Measurements from ENCODE around the gene LIX1.
"Not testable (repeated sequence)": the region's sequence is repeated elsewhere in the genome, so short reads cannot be mapped to it uniquely, and the experiment has no call there.

Gene LIX1

DNA sequence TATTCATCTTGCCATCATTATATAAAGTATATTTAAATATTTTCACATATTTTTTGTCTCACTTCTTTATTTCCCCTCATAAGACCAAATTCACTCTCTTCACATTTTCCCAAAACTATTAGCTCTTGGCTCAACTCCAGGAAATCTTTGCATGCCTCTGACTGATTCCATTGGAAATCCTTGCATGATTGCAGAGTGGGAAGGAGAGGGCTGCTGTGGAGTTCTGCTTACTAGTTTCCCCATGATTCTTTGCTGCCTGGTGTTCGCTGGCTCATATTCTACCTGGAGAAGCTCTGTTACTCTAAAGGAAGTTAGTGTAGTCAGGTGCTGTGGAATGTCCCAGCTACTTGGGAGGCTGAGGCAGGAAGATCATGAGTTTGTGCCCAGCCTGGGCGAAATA lies 41.9 kb downstream of the LIX1 start:
- DNase-seq, result no peak

DNA sequence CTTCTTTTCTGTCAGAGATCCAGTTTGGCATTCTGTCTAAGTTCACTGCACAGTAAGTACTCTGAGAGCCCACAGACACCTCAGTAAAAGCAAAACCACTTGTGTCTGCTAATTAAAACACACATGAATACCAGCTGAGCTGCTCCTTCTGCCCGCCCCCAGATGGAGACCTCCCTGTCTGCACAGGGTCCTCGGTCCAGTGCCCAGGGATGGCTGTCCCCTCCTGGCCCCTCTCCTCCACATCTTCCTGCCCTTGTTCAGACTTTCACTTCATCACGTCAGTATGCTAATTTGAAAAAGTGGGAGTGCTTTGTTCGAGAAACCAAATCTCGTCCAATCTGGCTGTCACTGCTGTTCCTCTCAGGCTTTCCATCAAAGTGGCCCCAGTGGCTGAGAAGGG lies 43.5 kb downstream of the LIX1 start:
- no peak for DNase-seq

DNA sequence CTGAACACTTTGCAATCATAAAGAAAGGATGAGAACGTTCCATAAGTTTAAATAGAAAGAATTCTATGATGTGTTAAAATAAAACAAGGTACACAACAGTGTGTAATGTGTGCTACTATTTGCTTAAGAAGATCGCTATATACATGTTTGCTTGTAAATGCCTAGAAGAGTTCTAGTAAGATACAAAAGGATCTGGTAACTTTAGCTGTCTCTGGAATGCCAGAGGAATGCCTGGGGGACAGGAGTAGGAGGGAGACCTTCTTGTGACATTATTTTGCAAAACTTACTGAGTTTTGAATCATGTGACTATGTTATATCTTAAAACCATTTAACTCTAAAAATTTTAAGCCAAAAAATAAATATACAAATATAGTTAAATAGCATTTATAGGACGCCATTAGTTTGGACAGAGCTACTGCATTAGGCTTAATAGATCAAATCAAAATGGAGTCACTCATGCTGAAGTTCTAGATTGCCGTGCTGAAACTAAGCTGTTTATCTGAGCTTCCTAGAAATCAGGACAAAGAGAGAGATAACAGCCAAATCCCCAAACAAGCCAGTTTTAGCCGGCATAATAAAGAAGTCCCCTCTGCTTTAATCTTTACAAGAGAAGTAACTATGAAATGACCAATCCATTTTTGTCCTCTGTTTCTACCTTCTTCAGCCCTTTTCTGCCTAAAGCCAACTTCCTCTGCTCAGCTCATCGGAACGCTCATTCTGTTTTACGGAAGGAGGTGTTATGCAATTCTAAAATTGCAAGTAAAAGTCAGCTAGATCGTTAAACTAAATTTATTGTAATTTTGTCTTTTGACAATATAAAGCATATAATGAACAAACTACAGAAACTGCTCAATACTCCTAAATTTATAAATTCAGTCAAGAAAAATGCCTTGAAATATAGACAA lies 44.8 kb downstream of the LIX1 start:
- no peak for DNase-seq

DNA sequence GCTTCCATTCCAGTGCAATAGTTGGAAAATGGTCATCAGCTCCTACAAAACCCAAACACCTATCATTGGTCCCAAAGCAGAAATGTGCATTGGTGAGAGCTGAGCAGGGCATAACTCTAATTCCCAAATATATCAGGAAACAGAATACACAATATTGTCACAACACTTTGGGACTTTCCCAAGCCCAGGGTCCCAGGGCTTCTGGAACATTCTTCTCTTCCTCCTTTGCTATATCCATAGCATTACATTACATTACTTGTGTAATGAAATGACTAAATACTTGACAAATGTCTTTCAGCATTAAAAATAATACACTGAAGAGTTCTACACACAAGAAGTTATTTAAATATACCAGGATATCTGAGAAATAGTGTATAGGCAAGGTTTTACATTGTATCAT lies 45.6 kb downstream of the LIX1 start:
- DNase-seq, result no peak

DNA sequence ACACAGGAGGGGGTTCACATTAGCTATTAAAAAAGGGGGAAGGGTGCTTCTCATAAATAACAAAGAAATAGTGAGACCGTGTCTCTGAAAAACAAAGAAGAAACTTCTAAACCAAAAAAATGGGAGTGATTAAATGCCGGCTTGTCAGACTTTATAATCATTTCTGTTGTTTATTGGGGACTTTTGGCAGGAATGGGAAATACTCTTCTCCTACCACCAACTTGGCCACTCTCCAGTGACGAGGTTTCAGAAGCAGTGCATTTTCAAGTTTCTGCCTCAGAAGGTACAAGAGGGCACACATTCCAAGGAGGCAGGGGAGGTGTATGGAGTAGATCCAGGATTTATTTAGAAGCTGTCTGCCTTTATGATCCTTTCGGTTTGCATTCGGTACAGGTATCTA lies 46.2 kb downstream of the LIX1 start:
- no peak for DNase-seq

DNA sequence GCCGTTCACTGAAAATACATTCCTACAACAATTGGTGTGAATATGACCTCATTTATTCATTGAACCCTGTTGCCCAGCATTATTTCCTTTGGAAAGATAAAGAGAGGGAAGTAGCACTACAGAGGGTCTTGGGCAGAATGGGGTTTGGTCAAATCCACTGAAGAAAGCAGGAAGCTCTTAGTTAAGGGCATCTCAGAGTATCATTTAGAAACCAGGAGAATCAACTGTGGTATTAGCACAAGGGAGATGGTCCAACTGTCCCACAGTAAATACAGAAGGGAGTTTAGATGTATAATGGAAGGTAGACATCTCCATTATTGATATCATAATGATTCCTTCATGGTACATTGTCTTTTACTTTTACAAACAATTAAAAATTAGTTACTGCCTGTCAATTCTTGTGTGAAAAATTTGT lies 47.1 kb downstream of the LIX1 start:
- DNase-seq, result no peak

GRCh38 chr5:97094579-97095317 lies 47.7 kb downstream of the LIX1 start:
- DNase-seq, result no peak

- no peak for DNase-seq
These were observed 49.2 kb downstream of the LIX1 start for GRCh38 chr5:97093193-97093592.

GRCh38 chr5:97090944-97091343 lies 51.5 kb downstream of the LIX1 start:
- no peak for DNase-seq

GRCh38 chr5:97089149-97089801 lies 53.1 kb downstream of the LIX1 start:
- DNase-seq, result no peak

- no peak for DNase-seq
These were observed 53.6 kb downstream of the LIX1 start for GRCh38 chr5:97088774-97089148.

DNA sequence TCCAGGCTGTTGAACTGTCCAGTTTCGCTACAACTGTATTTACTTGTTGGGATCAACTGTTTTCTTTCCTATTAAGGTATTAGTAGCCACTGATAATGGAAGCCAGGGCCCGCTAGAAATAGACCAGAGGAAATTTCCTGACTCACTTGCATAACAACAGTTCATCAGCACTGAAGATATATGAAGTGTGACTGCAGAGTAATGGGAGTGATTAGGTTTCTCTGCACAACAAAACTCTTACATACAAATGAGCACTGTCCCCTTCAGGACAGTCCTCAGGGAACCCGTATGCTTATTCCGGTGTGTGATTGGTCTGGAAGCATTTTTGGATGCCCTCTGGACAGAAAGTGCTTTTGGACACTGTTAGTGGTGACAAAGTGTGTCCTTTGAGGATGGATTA lies 55.3 kb downstream of the LIX1 start:
- no peak for DNase-seq

GRCh38 chr5:97085459-97086181 lies 56.8 kb downstream of the LIX1 start:
- DNase-seq, result no peak

DNA sequence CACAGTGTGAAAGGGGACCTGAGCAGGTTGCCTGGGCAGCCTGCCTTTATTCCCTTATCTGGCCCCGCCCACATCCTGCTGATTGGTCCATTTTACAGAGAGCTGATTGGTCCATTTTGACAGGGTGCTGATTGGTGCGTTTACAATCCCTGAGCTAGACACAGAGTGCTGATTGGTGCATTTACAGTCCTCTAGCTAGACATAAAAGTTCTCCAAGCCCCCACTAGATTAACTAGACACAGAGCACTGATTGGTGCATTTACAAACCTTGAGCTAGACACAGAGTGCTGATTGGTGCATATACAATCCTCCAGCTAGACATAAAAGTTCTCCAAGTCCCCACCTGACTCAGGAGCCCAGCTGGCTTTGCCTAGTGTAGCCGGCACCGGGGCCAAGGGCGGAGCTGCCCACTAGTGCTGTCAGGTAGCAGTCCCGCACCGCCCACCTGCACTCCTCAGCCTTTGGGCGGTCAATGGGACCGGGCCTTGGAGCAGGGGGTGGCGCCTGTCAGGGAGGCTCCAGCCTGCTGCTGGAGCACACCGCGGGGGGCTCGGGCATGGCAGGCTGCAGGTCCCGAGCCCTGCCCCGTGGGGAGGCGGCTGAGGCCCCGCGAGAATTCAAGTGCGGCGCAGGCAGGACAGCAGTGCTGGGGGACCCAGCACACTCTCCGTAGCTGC lies 57.5 kb downstream of the LIX1 start:
- not testable (repeated sequence) for DNase-seq

GRCh38 chr5:97078958-97079743 lies 63.3 kb downstream of the LIX1 start:
- DNase-seq, result no peak

DNA sequence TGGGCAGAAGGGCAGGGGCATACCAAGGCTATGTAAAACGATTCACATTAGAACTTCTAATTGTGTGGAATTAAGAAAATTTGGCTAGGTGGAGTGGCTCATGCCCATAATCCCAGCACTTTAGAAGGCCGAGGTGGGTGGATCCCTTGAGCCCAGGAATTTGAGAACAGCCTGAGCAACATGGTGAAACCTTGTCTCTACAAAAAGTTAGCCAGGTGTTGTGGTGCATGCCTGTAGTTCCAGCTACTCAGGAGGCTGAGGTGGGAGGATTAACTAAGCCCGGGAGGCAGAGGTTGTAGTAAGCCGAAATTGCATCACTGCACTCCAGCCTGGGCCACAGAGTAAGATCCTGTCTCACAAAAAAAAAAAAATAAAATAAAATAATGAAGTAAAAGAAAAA lies 65.2 kb downstream of the LIX1 start:
- no peak for DNase-seq

DNA sequence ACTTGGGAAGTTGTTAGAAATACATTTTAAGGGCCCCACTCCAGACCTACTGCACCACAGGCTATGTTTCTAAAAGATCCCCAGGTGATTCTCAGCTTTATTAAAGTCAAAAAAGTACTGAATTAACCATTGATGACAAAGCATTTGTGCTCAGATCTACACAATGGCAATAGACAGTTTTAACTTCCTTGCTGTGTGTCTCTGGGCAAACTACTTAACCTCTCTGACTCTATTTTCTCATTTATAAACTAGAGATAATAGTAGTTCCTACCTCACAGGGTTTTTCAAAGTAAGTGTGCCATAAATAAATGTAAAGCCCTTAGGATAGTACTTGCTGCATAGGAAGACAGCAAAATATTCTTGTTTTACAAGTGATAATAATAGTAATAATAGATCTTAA lies 66.3 kb downstream of the LIX1 start:
- no peak for DNase-seq

DNA sequence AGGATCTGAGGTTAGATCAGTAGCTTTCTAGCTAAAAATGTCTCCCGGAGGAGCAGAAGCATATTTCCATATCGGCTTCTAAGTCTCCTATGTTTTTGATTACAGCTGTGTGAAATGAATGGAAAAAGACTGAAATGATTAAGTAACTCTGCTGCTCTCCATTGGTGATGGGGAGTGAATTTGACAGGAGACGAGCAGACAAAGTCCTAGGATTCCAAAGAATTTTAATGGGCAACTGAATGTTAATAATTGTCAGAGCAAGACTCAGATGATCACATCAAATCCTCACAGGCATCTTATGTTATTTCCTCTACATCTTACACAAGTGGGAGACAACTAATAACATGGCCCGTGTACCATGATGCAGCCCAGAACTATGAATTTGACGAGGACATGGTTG lies 66.8 kb downstream of the LIX1 start:
- no peak for DNase-seq

DNA sequence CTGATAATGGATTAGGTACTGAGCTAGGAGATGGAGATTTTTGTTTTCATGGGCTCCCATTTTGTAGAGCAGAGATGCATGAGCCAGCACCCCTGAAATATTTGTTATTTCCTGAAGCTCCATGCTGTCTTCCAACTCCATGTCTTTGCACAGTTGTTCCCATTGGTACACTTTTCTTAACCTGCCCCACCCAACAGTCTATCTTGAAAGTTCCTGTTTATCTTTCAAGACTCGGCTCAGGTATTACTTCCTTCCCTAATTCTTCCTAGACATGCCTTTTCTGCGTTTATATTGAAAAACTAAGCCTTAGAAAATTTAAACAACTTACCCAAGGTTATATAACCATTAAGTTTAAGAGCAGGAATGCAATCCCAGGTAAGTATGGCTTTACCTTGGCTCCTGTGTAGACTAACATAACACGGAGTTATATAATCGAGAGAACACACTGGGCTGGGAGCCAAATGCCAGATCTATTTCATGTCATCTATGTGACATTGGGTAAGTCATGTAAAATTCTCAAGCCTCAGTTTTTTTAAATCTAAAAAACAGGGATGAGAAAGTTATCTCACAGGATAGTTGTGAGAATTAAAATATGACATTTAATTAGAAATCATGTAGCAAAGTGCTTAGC lies 67.4 kb downstream of the LIX1 start:
- DNase-seq, result no peak

DNA sequence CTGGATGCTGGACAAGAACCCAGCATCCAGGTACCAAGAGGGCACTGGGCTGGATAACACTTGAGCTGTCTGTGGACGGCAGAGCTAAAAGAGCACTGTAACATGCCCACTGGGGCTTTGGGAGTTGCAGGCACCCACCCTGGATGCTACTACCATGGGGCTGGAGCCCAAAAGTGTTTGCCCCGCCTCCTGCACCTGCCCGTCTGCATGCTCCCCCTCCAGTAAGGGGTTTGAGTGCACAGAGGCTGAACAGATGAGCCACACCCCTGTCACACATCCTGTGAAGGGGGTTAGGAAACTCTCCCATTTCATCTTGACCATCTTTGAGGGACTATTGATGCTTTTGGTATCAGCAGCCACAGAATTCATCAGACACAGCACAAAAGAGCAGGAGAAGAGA lies 69.0 kb downstream of the LIX1 start:
- DNase-seq, result no peak

DNA sequence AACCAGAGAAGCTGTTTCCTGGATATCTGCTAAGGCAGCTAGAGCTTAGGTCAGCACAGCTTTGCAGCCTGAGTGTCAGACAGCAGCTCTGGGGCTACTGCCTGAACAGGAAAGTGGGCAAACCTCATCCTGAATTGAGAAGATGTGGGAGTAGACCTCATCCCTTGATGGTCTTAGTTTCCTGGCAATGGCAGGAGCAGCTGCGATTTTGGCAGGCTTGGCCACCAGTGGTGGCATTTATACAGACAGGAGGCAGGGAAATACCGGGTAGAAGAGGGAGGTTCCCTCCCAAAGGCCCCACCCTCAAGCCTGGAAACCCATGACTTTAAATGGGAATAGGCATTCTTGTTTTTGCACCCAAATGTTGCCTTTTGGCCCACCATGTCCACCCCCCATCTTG lies 69.7 kb downstream of the LIX1 start:
- DNase-seq, result no peak
